Right atrium auricular region (tissue), 2 donors: Measurements from ENCODE around the gene IFT27. TPM values are rescaled to one million over a fixed set of nuclear protein-coding genes. Genes with fewer than 3 reads are reported as not detected.

Experiments
- DNase-seq: peaks from one replicate; pipeline ENCODE4 v3.0.0-alpha.2; 2019; ENCODE audit warnings: low spot score
- H3K27ac ChIP-seq, 2 donors: fragments of 200-600 bp; sonication (generic); 1 replicate in 1 of 2; 2 replicates in 1 of 2; pipeline ENCODE4 v1.5.1; 2016 to 2019
- H3K27me3 ChIP-seq, 2 donors: fragments of 200-600 bp; sonication (generic); one replicate each; pipeline versions ENCODE4 v1.5.1 to v1.6.0; 2017 to 2019
- H3K36me3 ChIP-seq: fragments of 200-600 bp; sonication (generic); one replicate; pipeline ENCODE4 v1.5.1; 2016
- H3K4me1 ChIP-seq, 2 donors: fragments of 200-600 bp; sonication (generic); one replicate each; pipeline versions ENCODE4 v1.5.1 to v1.6.0; 2017 to 2019
- H3K4me3 ChIP-seq, 2 donors: fragments of 200-600 bp; sonication (generic); 1 replicate in 1 of 2; 2 replicates in 1 of 2; pipeline ENCODE4 v1.5.1; 2017 to 2019; ENCODE audit warnings: mild to moderate bottlenecking in 1 of 2, moderate library complexity in 1 of 2
- H3K9me3 ChIP-seq, 2 donors: fragments of 200-600 bp; sonication (generic); one replicate each; pipeline ENCODE4 v1.5.1; 2019
- CTCF ChIP-seq, 2 donors: fragments of 200-600 bp; sonication (generic); IDR thresholded peaks; one replicate each; pipeline ENCODE4 v1.5.1; 2019; ENCODE audit warnings: antibody characterized with exemption in 2 of 2
- total RNA-seq, 2 donors: library from RNA; depleted of rRNA; stranded (reverse); fragments of >200 nt; gene quantifications; one replicate each; pipeline ENCODE4 v1.1.0, GENCODE V29; 2016

The IFT27 gene
- total RNA-seq, 2 donors from 2014 or later, result 15.6 to 16.8 TPM

- DNase-seq, result no peak
- H3K4me3 ChIP-seq, result no peak overlapping the region
- no peaks in the 10 kb centered on the region for H3K4me1 ChIP-seq
- no peak overlapping the region for H3K27ac ChIP-seq
- no peaks in the 10 kb centered on the region for H3K27me3 ChIP-seq
- no peaks in the 10 kb centered on the region for H3K36me3 ChIP-seq
- H3K9me3 ChIP-seq, result no peaks in the 10 kb centered on the region
- TF ChIP-seq CTCF (IDR thresholded peaks at IDR 0.05), result no peak
Observed at GRCh38 chr22:36796552-36797175, 20.7 kb upstream of the IFT27 start.

GRCh38 chr22:36795633-36796032 lies 19.7 kb upstream of the IFT27 start:
- H3K4me1 ChIP-seq, result no peaks in the 10 kb centered on the region

GRCh38 chr22:36790648-36791047 lies 14.7 kb upstream of the IFT27 start:
- no peak overlapping the region for H3K27ac ChIP-seq
- no peak for TF ChIP-seq CTCF (IDR thresholded peaks at IDR 0.05)
- DNase-seq, result no peak
- no peaks in the 10 kb centered on the region for H3K27me3 ChIP-seq
- no peaks in the 10 kb centered on the region for H3K4me1 ChIP-seq
- no peaks in the 10 kb centered on the region for H3K9me3 ChIP-seq
- no peak overlapping the region for H3K4me3 ChIP-seq
- no peaks in the 10 kb centered on the region for H3K36me3 ChIP-seq

More at GRCh38 chr22:36795633-36796032, 19.7 kb upstream of the IFT27 start:
- Histone ChIP-seq H3K4me3 (no peak overlapping the region), H3K9me3 (no peaks in the 10 kb centered on the region), H3K36me3 (no peaks in the 10 kb centered on the region), H3K27ac (no peak overlapping the region), H3K27me3 (no peaks in the 10 kb centered on the region)
- TF ChIP-seq CTCF (IDR thresholded peaks at IDR 0.05), result no peak
- no peak for DNase-seq

- H3K27ac ChIP-seq, result no peak overlapping the region
- no peak overlapping the region for H3K4me3 ChIP-seq
- DNase-seq, result no peak
- TF ChIP-seq CTCF (IDR thresholded peaks at IDR 0.05), result no peak
- no peaks in the 10 kb centered on the region for H3K27me3 ChIP-seq
- H3K9me3 ChIP-seq, result no peaks in the 10 kb centered on the region
- H3K4me1 ChIP-seq, result no peaks in the 10 kb centered on the region
- H3K36me3 ChIP-seq, result no peaks in the 10 kb centered on the region
Observed at GRCh38 chr22:36787204-36787988, 11.5 kb upstream of the IFT27 start.

- no peak overlapping the region for H3K27ac ChIP-seq
- H3K4me3 ChIP-seq, result no peak overlapping the region
- no peak for TF ChIP-seq CTCF (IDR thresholded peaks at IDR 0.05)
- H3K36me3 ChIP-seq, result no peaks in the 10 kb centered on the region
- no peaks in the 10 kb centered on the region for H3K9me3 ChIP-seq
- H3K27me3 ChIP-seq, result no peaks in the 10 kb centered on the region
- no peak for DNase-seq
- H3K4me1 ChIP-seq, result peaks cover 0 to 5% of the 10 kb centered on the region in 2 donors
Observed at GRCh38 chr22:36783743-36784142, 7.8 kb upstream of the IFT27 start.
